IPS-NIHi7 (cell line): ENCODE results near the gene IRF8.
"Not testable (repeated sequence)": the region's sequence is repeated elsewhere in the genome, so short reads cannot be mapped to it uniquely, and the experiment has no call there.

ENCODE experiments used
- DNase-seq: peaks from one replicate; pipeline ENCODE4 v3.0.0; 2012; ENCODE audit warnings: mixed read lengths; ENCODE audit errors: extremely low spot score

IRF8 gene

GRCh38 chr16:85868495-85868894 is 30.5 kb upstream of the IRF8 start:
- DNase-seq: no peak

- DNase-seq: no peak
These were observed 29.8 kb upstream of the IRF8 start for GRCh38 chr16:85869206-85869605.

- peak; percentile 35 for DNase-seq
These were observed 29.0 kb upstream of the IRF8 start for GRCh38 chr16:85869785-85870558.

- no peak for DNase-seq
These were observed 27.2 kb upstream of the IRF8 start for GRCh38 chr16:85871756-85872155.

- DNase-seq: no peak
These were observed 26.2 kb upstream of the IRF8 start for GRCh38 chr16:85872734-85873133.

- DNase-seq: no peak
These were observed 25.8 kb upstream of the IRF8 start for GRCh38 chr16:85873153-85873552.

GRCh38 chr16:85874031-85874430 is 24.9 kb upstream of the IRF8 start:
- DNase-seq: not testable (repeated sequence)

- no peak for DNase-seq
These were observed 20.6 kb upstream of the IRF8 start for GRCh38 chr16:85878407-85878806.

GRCh38 chr16:85878875-85879274 is 20.1 kb upstream of the IRF8 start:
- no peak for DNase-seq

- no peak for DNase-seq
These were observed 19.4 kb upstream of the IRF8 start for GRCh38 chr16:85879549-85879948.

- no peak for DNase-seq
These were observed 18.8 kb upstream of the IRF8 start for GRCh38 chr16:85879975-85880831.

GRCh38 chr16:85880861-85881260 is 18.1 kb upstream of the IRF8 start:
- no peak for DNase-seq

- DNase-seq: no peak
These were observed 17.5 kb upstream of the IRF8 start for GRCh38 chr16:85881436-85881835.

- DNase-seq: no peak
These were observed 16.7 kb upstream of the IRF8 start for GRCh38 chr16:85882181-85882810.

GRCh38 chr16:85883813-85884212 is 15.1 kb upstream of the IRF8 start:
- DNase-seq: no peak

- no peak for DNase-seq
These were observed 14.0 kb upstream of the IRF8 start for GRCh38 chr16:85884808-85885463.

GRCh38 chr16:85885537-85885936 is 13.4 kb upstream of the IRF8 start:
- DNase-seq: no peak

- DNase-seq: no peak
These were observed 10.3 kb upstream of the IRF8 start for GRCh38 chr16:85888405-85889331.

- no peak for DNase-seq
These were observed 7.8 kb upstream of the IRF8 start for GRCh38 chr16:85891033-85891775.

- DNase-seq: no peak
These were observed 7.2 kb upstream of the IRF8 start for GRCh38 chr16:85891776-85892166.
